Ecto neural progenitor cell (in vitro differentiated cells): ENCODE results near the gene PRR12.

Source experiments
- DNase-seq: peaks from one replicate; pipeline ENCODE4 v3.0.0-alpha.2; 2018; ENCODE audit warnings: low spot score

The PRR12 gene

DNA sequence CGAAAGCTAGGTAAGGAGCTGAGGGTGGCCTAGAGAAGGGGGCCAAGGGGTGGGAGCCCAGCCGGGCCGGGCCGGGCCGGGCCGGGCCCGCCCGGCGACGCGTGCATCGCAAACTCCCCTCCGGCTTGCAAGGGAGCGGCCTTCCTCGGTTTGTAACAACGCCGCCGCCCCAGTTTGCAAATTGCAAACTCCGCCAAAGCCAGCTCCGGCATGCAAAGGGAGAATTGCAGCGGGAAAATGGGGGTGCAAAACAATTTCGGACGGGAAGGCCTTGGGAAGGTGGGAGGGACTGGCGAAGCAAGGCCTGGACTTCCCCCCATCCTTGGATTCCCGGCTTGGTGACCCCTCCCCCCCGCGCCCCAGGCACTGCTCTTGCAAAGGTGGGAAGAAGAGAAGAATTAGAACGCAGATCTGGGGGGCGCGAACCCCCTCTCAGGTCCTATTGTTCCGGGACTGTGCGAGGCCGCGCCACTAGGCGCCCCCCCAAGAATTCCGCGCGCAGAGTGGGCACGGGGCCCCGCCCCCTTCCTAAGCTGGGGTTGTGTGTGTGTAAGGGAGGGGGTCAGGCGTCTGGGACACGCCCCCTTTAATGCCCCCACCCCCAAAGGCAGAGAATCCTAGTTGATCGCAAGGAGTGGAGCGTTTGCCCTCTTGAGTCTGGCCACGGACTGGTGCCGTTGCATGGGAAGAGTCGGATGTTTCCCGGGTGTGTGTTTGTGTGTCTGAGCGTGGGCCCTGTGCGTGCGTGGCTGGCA lies 926 bp downstream of the PRR12 start:
- DNase-seq = peak; percentile 76

DNA sequence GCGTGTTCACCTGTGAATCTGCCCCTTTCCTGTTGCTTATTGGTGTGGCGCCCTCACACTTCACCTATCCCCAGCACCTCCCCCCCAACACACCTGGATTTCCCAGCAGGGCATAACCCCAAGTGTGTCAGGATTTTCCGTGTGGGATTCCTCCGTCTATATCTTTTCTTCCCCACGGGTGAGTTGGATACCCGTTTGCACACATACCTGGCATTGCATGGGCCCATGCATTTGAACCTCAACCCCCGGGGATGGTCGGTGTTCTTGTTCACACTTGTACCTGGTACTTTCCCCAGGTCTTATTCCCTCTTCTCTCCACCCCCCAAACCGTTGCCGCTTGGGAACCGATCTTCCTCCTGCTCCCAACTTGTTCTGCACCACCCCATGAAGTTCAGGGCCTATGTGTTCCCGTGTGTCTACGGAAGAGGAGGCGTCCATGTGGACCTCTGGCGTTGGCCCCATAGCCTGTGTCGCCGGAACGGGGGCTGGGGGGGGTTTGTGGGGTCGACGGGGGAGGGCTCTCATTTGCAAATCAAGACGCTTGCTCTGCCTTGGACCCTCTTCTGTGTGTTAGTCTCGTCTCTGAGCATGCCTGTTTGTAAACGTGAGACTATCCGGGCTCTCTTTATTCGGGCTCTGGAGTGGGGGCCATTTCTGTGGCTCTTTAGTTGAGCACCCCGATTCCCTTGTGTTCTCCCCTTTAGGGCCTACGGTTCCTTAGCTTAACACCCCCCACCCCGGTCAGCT lies 1.7 kb downstream of the PRR12 start:
- DNase-seq = no peak

DNA sequence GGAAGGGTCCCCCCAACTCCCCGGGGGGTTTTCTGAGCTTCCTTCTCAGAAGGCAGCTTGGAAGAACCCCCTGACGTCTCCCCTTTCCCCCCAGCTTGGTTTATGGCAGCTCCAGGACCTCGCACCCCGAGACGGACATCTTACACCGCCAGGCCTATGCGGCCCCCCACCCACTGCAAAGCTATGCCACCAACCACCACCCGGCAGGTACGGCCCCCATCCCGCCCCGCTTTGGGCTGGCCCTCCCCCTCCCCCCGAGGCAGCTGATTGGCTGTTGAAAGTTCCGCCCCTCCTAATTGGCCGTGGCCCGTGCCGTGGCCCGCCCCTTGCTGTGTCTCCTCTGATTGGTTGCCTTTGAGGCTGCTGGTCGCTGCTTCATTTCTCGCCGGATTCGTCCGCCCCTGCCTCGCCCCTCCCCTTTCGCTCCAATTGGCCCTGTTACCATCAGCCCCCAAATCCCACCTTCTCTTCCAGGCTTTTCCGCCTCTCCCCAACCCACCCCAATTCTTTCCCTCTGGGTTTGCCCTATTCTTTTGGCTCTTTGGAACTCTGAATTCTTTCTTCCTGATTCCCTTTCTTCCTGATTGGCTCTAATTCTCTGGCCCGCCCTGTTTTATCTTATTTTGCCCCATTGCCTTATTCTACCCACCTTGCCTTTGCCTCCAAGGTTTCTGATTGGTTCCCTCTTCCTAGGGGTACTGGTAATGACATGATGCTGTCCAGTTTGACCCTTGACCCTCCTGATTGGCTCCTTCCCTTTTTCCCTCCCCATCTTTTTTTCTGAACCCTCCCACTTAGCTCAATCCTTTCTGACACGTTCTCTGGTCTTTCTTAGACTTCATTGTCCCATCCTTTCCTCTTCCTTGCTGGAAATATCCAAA lies 2.5 kb downstream of the PRR12 start:
- peak; percentile 97 for DNase-seq

DNA sequence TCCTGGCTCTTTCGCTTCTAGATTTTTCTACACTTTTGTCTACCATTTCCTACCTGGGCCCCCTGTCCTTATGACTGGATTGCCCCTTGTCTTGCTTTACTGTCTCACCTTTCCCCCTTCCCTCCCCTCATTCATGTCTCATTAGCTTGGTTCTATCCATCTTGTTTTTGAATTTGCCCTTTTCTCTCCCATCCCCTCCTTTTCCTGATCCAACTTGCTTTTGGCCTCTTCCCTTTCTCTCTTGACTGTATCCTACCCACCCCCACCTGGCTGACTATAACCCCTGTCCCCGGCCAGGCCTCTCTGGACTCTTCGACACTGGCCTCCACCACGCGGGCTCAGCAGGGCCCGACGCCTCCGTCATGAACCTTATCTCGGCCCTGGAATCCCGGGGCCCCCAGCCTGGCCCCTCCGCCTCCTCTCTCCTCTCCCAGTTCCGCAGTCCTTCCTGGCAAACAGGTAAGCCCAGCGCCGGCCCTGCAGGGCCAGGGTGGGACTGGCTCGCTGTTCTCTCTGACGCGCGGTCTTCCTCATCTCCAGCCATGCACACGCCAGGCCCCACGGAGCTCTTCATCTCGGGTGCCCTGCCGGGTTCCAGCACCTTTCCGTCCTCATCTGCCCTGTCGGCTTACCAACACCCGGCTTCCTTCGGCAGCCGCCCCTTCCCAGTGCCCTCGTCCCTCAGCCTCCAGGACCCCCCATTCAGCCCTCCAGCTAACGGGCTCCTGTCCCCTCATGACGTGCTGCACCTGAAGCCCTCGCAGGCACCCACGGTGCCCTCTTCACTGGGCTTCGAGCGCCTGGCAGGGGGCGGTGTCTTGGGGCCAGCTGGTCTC lies 3.4 kb downstream of the PRR12 start:
- no peak for DNase-seq

DNA sequence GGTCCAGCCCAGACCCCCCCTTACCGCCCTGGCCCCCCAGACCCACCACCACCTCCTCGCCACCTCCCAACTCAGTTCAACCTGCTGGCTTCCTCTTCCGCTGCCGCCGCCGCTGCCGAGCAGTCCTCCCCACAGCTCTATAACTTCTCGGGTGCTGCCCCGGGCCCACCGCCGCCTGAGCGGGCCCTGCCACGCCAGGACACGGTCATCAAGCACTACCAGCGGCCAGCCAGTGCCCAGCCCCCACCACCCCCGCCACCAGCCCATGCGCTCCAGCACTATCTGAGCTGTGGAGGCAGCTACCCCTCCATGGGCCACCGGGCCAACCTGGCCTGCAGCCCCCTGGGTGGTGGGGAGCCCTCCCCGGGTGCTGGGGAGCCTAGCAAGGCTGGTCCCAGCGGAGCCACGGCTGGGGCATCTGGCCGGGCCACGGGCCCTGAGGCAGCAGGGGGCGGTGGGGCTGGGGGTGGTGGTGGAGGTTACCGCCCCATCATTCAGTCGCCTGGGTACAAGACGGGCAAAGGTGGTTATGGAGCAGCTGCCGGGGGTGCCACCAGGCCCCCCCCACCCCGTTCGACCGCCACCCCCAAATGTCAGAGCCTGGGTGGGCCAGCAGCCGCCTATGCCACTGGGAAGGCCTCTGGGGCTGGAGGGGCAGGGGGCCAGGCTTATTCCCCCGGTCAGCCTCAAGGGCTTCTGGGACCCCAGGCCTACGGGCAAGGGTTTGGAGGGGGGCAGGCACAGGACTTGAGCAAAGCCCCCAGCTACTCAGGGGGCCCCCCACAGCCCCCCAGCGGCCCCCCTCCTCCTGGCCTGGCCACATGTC lies 4.2 kb downstream of the PRR12 start:
- DNase-seq = no peak

DNA sequence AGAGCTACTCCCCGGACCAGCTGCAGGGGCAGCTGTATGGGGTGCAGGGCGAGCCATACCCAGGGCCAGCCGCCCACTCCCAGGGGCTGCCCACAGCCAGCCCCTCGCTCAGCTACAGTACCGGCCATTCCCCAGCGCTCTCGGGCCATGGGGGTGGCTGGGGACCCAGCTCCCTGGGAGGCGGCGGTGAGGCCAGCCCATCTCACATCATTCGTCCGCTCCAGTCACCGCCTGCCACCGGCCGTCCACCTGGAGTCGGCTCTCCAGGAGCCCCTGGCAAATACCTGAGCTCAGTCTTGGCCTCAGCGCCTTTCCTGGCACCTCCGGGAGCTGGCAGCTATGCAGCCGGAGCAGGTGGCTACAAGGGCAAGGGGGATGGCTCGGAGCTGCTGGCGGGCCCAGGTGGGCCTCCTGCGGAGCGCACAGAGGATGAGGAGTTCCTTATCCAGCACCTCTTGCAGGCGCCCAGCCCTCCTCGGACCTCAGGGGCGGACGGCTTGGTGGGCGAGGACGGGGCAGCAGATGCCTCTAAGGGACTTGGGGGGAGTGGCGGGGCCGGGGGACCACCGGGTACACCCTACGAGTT lies 4.9 kb downstream of the PRR12 start:
- no peak for DNase-seq

DNA sequence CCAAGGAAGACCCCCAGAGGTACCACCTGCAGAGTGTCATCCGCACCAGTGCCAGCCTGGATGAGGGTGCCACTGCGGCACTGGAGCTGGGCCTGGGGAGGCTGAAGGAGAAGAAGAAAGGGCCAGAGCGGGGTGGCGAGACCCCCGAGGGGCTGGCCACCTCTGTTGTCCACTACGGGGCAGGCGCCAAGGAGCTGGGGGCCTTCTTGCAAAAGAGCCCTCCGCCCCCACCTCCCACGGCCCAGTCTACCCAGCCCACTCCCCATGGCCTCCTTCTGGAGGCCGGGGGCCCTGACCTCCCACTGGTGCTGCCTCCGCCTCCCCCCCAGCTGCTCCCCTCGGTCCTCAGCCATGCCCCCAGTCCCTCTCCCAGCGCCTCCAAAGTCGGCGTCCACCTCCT lies 5.4 kb downstream of the PRR12 start:
- no peak for DNase-seq

DNA sequence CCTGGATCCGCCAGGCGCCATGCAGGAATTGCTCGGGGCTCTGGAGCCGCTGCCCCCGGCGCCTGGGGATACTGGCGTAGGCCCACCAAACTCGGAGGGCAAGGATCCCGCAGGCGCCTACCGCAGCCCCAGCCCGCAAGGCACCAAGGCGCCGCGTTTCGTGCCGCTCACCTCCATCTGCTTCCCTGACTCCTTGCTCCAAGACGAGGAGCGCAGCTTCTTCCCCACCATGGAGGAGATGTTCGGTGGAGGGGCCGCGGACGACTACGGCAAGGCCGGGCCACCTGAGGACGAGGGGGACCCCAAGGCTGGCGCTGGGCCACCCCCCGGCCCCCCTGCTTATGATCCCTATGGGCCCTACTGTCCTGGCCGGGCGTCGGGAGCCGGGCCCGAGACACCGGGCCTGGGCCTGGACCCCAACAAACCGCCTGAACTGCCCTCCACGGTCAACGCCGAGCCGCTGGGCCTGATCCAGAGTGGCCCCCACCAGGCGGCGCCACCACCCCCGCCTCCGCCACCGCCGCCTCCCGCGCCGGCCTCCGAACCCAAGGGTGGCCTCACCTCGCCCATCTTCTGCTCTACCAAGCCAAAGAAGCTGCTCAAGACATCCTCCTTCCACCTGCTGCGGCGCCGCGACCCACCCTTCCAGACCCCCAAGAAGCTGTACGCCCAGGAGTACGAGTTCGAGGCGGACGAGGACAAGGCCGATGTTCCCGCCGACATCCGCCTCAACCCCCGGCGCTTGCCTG lies 6.1 kb downstream of the PRR12 start:
- DNase-seq = no peak

DNA sequence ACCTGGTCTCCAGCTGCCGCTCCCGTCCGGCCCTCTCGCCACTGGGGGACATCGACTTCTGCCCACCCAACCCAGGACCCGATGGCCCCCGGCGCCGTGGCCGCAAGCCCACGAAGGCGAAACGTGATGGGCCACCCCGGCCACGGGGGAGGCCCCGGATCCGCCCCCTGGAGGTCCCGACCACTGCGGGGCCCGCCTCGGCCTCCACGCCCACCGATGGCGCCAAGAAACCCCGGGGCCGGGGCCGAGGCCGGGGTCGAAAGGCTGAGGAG lies 6.7 kb downstream of the PRR12 start:
- no peak for DNase-seq

DNA sequence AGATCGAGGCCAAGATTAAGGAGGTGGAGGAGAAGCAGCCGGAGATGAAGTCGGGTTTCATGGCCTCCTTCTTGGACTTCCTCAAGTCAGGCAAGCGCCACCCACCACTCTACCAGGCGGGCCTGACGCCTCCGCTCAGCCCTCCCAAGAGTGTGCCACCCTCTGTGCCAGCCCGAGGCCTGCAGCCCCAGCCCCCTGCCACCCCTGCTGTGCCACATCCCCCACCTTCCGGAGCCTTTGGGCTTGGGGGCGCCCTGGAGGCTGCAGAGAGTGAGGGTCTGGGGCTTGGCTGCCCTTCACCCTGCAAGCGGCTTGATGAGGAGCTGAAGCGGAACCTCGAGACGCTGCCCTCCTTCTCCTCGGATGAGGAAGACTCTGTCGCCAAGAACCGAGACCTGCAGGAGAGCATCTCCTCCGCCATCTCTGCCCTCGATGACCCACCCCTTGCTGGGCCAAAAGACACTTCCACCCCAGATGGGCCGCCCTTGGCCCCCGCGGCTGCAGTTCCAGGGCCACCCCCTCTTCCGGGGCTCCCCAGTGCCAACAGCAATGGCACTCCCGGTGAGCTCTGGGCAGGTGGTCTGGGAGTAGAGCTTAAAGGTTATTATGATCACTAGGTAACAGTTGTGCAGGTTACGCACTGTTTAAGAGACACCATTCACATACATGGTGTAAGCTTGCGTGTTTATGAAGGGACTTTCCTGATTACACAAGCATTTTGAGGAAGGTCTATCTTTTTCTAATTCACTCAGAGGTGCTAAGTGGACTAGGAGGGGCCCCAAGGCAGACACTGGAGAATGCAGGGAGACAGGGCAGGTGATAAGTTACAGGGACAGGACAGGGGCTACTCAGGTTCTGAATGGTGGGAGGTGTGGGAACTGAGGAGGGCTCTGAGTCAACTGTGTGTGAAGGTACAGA lies 8.7 kb downstream of the PRR12 start:
- no peak for DNase-seq

DNA sequence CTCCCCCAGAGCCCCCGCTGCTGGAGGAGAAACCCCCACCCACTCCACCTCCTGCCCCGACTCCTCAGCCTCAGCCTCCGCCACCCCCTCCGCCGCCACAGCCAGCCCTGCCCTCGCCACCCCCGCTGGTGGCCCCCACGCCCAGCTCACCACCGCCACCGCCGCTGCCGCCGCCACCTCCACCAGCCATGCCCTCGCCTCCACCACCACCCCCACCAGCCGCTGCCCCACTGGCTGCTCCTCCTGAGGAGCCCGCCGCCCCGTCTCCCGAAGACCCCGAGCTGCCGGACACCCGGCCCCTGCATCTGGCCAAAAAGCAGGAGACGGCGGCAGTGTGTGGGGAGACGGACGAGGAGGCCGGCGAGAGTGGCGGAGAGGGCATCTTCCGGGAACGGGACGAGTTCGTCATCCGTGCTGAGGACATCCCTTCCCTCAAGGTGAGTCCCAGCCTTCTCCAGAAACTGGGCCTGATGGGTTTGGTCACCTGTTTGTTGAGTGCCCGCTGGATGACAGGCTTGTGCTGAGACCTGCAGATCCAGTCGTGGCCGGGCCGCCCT lies 10.6 kb downstream of the PRR12 start:
- DNase-seq = no peak

DNA sequence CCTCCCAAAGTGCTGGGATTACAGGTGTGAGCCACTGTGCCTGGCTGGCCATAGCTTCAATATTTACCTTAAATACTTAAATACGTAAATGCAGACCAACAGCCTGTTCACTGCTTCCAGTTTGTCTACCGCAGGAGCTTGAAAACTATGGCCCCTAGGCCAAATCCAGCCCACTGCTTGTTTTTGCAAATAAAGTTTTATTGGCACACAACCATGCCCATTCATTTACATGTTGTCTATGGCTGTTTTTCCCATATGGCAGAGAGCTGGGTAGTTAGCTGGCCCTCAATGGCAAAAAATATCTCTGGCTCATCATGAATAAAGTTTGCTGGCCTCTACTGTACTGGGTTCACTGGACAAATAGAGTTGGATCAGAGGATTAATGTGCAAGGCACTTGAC lies 11.8 kb downstream of the PRR12 start:
- DNase-seq = no peak

DNA sequence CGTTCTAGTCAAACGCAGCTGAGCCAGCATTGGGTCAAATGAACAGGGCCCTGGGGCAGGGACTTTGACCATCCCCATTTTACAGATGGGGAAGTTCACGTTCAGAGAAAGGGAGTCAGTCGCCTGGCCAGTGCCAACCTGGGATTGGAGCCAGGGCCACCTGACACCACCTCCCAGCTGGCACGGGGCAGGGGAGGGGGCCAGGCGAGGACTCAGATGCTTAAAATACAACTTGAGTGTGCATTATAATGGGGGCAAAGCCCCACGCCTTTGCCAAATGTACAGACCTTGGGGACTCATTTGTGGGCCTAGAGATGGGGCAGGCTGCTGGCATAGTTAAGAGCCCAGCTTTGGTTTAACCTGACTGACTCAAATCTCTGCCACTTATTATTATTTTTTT lies 14.6 kb downstream of the PRR12 start:
- DNase-seq = no peak

DNA sequence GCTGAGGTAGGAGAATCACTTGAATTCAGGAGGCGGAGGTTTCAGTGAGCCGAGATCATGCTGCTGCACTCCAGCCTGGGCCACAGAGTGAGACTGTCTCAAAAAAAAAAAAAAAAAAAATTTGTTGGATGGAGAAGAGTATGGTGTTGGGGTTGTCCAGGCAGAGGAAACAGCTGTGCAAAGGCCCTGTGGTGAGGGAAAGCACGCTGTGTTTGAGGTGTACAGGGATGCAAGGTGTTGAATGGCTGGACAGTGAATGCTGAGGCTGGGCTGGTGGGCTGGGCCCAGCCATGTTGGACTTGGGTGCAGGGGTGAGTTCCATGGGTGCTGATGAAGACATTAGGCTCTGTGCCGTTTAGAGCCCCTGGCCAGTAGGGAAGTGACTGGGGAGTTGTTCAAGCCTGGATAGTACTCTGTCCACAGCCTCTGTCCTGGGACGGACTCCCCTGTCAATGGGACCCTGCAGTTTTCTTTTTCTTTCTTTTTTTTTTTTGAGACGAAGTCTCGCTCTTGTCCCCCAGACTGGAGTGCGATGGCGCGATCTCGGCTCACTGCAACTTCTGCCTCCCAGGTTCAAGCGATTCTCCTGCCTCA lies 18.6 kb downstream of the PRR12 start:
- no peak for DNase-seq

DNA sequence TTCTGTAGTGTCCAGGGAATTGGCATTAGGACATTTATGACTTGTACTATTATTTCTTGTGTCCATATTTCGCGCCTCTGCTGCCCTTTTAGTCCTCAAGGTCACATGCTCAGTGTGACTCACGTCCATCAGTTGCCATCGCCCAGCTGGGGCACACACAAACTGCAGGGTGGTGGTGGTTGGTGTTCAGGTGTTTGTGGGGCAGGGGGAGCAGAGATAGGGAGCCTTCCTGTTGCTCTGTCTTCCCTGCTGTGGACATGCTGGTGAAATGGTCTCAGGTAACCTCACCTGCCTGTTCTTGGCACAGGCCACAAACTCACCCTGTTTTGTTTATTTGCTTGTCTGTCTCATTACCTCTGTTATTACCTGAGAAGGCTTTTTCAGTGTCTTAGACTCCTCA lies 22.4 kb downstream of the PRR12 start:
- DNase-seq = no peak

DNA sequence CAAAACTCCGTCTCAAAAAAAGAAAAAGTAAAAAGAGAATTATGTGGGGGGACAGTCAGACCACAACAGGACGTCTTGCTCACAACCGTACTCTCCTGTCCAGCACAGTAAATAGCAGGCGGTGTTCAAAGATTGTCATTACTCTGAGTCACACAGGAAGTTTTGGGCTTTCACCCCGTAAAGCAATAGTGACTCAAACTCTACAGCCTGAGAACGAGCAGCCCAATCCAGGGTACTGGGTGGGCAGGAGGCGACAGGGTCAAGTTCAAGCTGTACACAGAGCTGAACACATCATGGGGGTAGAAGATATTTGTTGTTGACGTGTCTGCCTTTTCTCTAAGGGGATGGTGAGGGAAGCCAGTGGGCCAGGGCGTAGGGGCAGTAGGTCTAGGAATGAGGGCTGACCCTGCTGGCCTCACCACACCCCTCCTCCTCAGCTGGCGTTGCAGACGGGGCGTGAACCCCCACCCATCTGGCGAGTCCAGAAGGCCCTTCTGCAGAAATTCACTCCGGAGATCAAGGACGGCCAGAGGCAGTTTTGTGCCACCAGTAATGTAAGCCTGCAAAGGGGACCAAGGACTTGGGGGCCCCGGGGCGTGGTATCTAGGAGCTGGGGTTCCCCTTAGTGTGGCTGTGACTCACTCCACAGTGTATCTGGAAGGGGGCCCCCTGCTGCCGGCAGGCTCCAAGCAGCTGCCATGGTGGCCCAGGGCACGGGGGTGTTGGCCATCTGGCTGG lies 23.3 kb downstream of the PRR12 start:
- no peak for DNase-seq

DNA sequence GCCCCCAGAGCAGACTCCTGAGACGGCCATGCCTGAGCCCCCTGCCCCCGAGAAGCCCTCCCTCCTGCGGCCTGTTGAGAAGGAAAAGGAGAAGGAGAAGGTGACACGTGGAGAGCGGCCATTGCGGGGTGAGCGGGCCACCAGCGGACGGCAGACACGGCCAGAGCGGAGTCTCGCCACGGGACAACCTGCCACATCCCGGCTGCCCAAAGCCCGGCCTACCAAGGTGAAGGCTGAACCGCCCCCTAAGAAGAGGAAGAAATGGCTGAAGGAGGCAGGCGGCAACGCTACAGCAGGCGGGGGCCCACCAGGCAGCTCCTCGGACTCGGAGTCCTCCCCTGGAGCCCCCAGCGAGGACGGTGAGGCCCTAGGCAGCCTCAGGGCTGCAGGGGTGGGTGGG lies 24.9 kb downstream of the PRR12 start:
- DNase-seq = no peak

DNA sequence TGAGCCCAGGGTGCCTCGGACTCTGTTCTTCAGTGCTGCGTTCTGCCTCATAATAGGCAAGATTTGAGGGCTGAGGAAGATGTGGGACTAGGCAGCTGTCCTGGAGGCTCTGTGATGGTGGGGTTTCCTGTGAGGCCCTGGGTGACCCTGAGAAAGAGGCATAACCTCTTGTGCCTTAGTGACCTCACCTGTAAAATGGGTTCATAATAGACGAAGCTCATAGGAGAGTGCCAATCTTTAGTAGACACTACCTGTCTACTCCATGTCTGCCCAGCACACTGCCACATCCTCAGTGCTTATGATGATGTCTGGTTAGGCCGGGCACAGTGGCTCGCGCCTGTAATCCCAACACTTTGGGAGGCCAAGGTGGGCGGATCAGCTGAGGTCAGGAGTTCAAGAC lies 25.6 kb downstream of the PRR12 start:
- DNase-seq = no peak
